H1 (cell line): ENCODE results near the gene MAGEA9B. TPM values are rescaled to one million over a fixed set of nuclear protein-coding genes. Genes with fewer than 3 reads are reported as not detected.
"Not testable (repeated sequence)": the region's sequence is repeated elsewhere in the genome, so short reads cannot be mapped to it uniquely, and the experiment has no call there.

Source experiments
- CTCF ChIA-PET: fragments of 300-600 bp; sonication (Branson Sonifier 250); formaldehyde crosslinking; loops from one replicate; lab custom pipeline; 2021; ENCODE audit not compliant: partially characterized antibody; lab: Charles Lee
- POLR2A ChIA-PET: fragments of 300-600 bp; sonication (Branson Sonifier 250); formaldehyde crosslinking; loops from one replicate; lab custom pipeline; 2021; ENCODE audit warnings: inconsistent platforms; ENCODE audit not compliant: partially characterized antibody; lab: Charles Lee
- DNase-seq, 2 experiments: peaks; one replicate each; pipeline versions ENCODE4 v3.0.0 to v3.0.0-alpha.2; 2010 to 2022; ENCODE audit warnings: low spot score in 2 of 2, low read depth in 1 of 2, mixed read lengths in 1 of 2
- FAIRE-seq: peaks from 2 replicates; lab custom pipeline; 2011; peaks lifted over from hg19 to GRCh38; lab: Jason Lieb, UNC
- H2AFZ ChIP-seq: 2 replicates; pipeline ENCODE4 v1.8.1; 2012; ENCODE audit warnings: low read length, inconsistent platforms
- H2AK5ac ChIP-seq: 2 replicates; pipeline ENCODE4 v1.6.1; 2013; ENCODE audit warnings: low read depth, low read length
- H2BK120ac ChIP-seq: replicated peaks from 2 replicates; pipeline ENCODE3; 2013; ENCODE audit warnings: low read depth, low read length, inconsistent platforms
- H2BK12ac ChIP-seq: 2 replicates; pipeline ENCODE4 v1.6.1; 2013; ENCODE audit warnings: low read depth, low read length
- H2BK15ac ChIP-seq: 2 replicates; pipeline ENCODE4 v1.6.1; 2013; ENCODE audit warnings: low read length
- H2BK20ac ChIP-seq: 2 replicates; pipeline ENCODE4 v1.6.1; 2013; ENCODE audit warnings: low read length
- H2BK5ac ChIP-seq: 2 replicates; pipeline ENCODE4 v1.6.1; 2013; ENCODE audit warnings: low read depth, low read length
- H3K14ac ChIP-seq: 2 replicates; pipeline ENCODE4 v1.6.1; 2013; ENCODE audit warnings: inconsistent platforms; ENCODE audit not compliant: insufficient read length
- H3K18ac ChIP-seq: 2 replicates; pipeline ENCODE4 v1.6.1; 2013; ENCODE audit warnings: low read length; ENCODE audit errors: extremely low read depth
- H3K23ac ChIP-seq: 2 replicates; pipeline ENCODE4 v1.6.1; 2013; ENCODE audit warnings: inconsistent platforms; ENCODE audit not compliant: insufficient read length
- H3K23me2 ChIP-seq: 2 replicates; pipeline ENCODE4 v1.6.1; 2013; ENCODE audit warnings: low read depth, low read length
- H3K27ac ChIP-seq: 2 replicates; pipeline ENCODE4 v1.6.1; 2011; ENCODE audit warnings: low read depth, low read length, inconsistent platforms
- H3K27me3 ChIP-seq, 4 experiments: replicated peaks in 1 of 4; 1 replicate in 1 of 4; 2 replicates in 3 of 4; pipeline versions ENCODE4 v1.6.1 to v1.8.1; 2011 to 2013; ENCODE audit warnings: low read length in 3 of 4, mild to moderate bottlenecking in 3 of 4, inconsistent platforms in 2 of 4, mixed read lengths in 2 of 4, moderate library complexity in 1 of 4; ENCODE audit not compliant: control insufficient read depth in 3 of 4, insufficient read depth in 3 of 4; ENCODE audit errors: extremely low read depth in 1 of 4
- H3K36me3 ChIP-seq, 4 experiments: 2 replicates each; pipeline versions ENCODE4 v1.6.1 to v1.8.1; 2011 to 2013; ENCODE audit warnings: mild to moderate bottlenecking in 4 of 4, low read length in 3 of 4, moderate library complexity in 2 of 4, control low read depth in 1 of 4, inconsistent platforms in 1 of 4; ENCODE audit not compliant: insufficient read depth in 4 of 4, control insufficient read depth in 2 of 4
- H3K4ac ChIP-seq: replicated peaks from 2 replicates; pipeline ENCODE3; 2013; ENCODE audit warnings: low read length, low read depth, mixed read lengths, inconsistent platforms; ENCODE audit not compliant: insufficient read length
- H3K4me1 ChIP-seq, 4 experiments: replicated peaks in 1 of 4; 1 replicate in 1 of 4; 2 replicates in 3 of 4; pipeline versions ENCODE4 v1.6.1 to v1.8.1; 2011 to 2013; ENCODE audit warnings: low read length in 3 of 4, inconsistent platforms in 2 of 4, mixed read lengths in 1 of 4; ENCODE audit not compliant: insufficient read depth in 4 of 4, control insufficient read depth in 3 of 4
- H3K4me2 ChIP-seq, 2 experiments: 2 replicates each; pipeline versions ENCODE4 v1.6.1 to v1.8.1; 2011 to 2013; ENCODE audit warnings: low read depth in 2 of 2, low read length in 2 of 2, control low read depth in 1 of 2, inconsistent platforms in 1 of 2, mild to moderate bottlenecking in 1 of 2; ENCODE audit not compliant: insufficient read depth in 1 of 2
- H3K4me3 ChIP-seq, 4 experiments: fragments of 200-600, 300-600 bp in 1 of 4; sonication (generic), shearing (Covaris generic), sonication (Bioruptor Twin) in 1 of 4; 2 replicates each; pipeline versions ENCODE4 v1.5.1 to v1.8.1; 2011 to 2016; ENCODE audit warnings: low read length in 4 of 4, low read depth in 3 of 4, control low read depth in 2 of 4, inconsistent platforms in 2 of 4, mild to moderate bottlenecking in 2 of 4, mixed read lengths in 1 of 4, moderate library complexity in 1 of 4; ENCODE audit not compliant: insufficient read depth in 2 of 4; ENCODE audit errors: extremely low read depth in 1 of 4
- H3K56ac ChIP-seq: replicated peaks from 2 replicates; pipeline ENCODE3; 2013; ENCODE audit warnings: low read depth, mild to moderate bottlenecking, mixed read lengths, low read length, inconsistent platforms; ENCODE audit not compliant: insufficient read length
- H3K79me1 ChIP-seq: 2 replicates; pipeline ENCODE4 v1.6.1; 2013; ENCODE audit warnings: low read depth, low read length, control low read depth
- H3K79me2 ChIP-seq, 2 experiments: 2 replicates each; pipeline versions ENCODE4 v1.6.1 to v1.8.1; 2012 to 2013; ENCODE audit warnings: low read length in 2 of 2, mild to moderate bottlenecking in 2 of 2, inconsistent platforms in 1 of 2; ENCODE audit not compliant: insufficient read depth in 2 of 2, control insufficient read depth in 1 of 2
- H3K9ac ChIP-seq, 4 experiments: replicated peaks in 1 of 4; 1 replicate in 1 of 4; 2 replicates in 3 of 4; pipeline versions ENCODE4 v1.6.1 to v1.8.1; 2011 to 2013; ENCODE audit warnings: low read depth in 3 of 4, low read length in 3 of 4, control low read depth in 2 of 4, mild to moderate bottlenecking in 2 of 4, moderate library complexity in 2 of 4, inconsistent platforms in 1 of 4; ENCODE audit errors: extremely low read depth in 1 of 4
- H3K9me3 ChIP-seq, 2 experiments: 2 replicates each; pipeline versions ENCODE4 v1.6.1 to v1.8.1; 2012 to 2013; ENCODE audit warnings: mild to moderate bottlenecking in 2 of 2, moderate library complexity in 2 of 2, control low read depth in 1 of 2, inconsistent platforms in 1 of 2, low read depth in 1 of 2, low read length in 1 of 2, mixed read lengths in 1 of 2; ENCODE audit not compliant: insufficient read depth in 2 of 2
- H4K20me1 ChIP-seq, 2 experiments: replicated peaks in 1 of 2; 2 replicates each; pipeline versions ENCODE3 to v1.8.1; 2011 to 2013; ENCODE audit warnings: inconsistent platforms in 2 of 2, low read length in 2 of 2, mild to moderate bottlenecking in 1 of 2; ENCODE audit not compliant: insufficient read depth in 2 of 2, control insufficient read depth in 1 of 2
- H4K5ac ChIP-seq: 2 replicates; pipeline ENCODE4 v1.6.1; 2013; ENCODE audit warnings: low read length, low read depth, mixed read lengths, inconsistent platforms; ENCODE audit not compliant: insufficient read length
- H4K8ac ChIP-seq: 2 replicates; pipeline ENCODE4 v1.8.0; 2013; ENCODE audit warnings: mild to moderate bottlenecking, moderate library complexity, low read length, inconsistent platforms; ENCODE audit not compliant: insufficient read depth; ENCODE audit errors: extremely low read depth
- H4K91ac ChIP-seq: replicated peaks from 2 replicates; pipeline ENCODE3; 2013; ENCODE audit warnings: low read length, mixed read lengths, inconsistent platforms; ENCODE audit not compliant: insufficient read length
- CTCF ChIP-seq, 3 experiments: IDR thresholded peaks; 1 replicate in 2 of 3; 2 replicates in 1 of 3; pipeline versions ENCODE4 v1.5.1 to v1.6.1; 2011; ENCODE audit warnings: low read length in 3 of 3, mild to moderate bottlenecking in 3 of 3, inconsistent platforms in 2 of 3, low read depth in 1 of 3, moderate library complexity in 1 of 3; ENCODE audit not compliant: insufficient read depth in 1 of 3; ENCODE audit errors: control extremely low read depth in 1 of 3
- RAD21 ChIP-seq, 2 experiments: IDR thresholded peaks in 1 of 2; conservative IDR thresholded peaks in 1 of 2; 2 replicates each; pipeline ENCODE4 v1.6.1; 2011; ENCODE audit warnings: low read depth in 2 of 2, low read length in 2 of 2, improper control_type of control experiment in 1 of 2, inconsistent platforms in 1 of 2, mild to moderate bottlenecking in 1 of 2, moderate library complexity in 1 of 2
- WGBS, 2 experiments: shearing (Covaris generic) in 1 of 2; methylation state at CpG; one replicate each; pipeline versions ENCODE4 v1.1.6 to v1.1.7; 2013 to 2015; ENCODE audit warnings: low lambda C conversion rate in 2 of 2, mixed read lengths in 2 of 2, inconsistent platforms in 1 of 2, low coverage in 1 of 2, missing lambda C conversion rate in 1 of 2; ENCODE audit not compliant: insufficient replicate concordance in 2 of 2, insufficient coverage in 1 of 2, insufficient read length in 1 of 2; ENCODE audit errors: extremely low coverage in 1 of 2, missing lambda C conversion rate in 1 of 2; 5-methylcytosine and 5-hydroxymethylcytosine counted together
- polyA plus RNA-seq, 7 experiments: library from polyadenylated mRNA; depleted of rRNA in 3 of 7; stranded (reverse) in 5 of 7; unstranded in 2 of 7; fragments of >200 nt in 5 of 7; fragments of 200-250 nt in 2 of 7; gene quantifications; 1 replicate in 5 of 7; 2 replicates in 1 of 7; 4 replicates in 1 of 7; pipeline versions ENCODE4 v1.2.1 to v1.2.3, GENCODE V29; 2011 to 2013; ENCODE audit warnings: missing spikeins in 2 of 7, mixed read lengths in 2 of 7
- total RNA-seq: library from RNA; stranded (reverse); fragmentation: NEBNext Ultra II Directional; extraction: Animal tissue kit (Norgen Biotek cat#: 25700); gene quantifications from 2 replicates; pipeline ENCODE4 v1.2.1, GENCODE V29; 2021

MAGEA9B gene
- total and polyA plus RNA-seq, 2 of the 8 experiments (the other 6 are each of a cell fraction or from before 2014, with no cell fraction given): 0.06 TPM; not detected in 1

- H4K91ac ChIP-seq, H3K18ac ChIP-seq, H3K23ac ChIP-seq, H3K79me2 ChIP-seq, H3K9me3 ChIP-seq, H3K79me1 ChIP-seq, H3K4me1 ChIP-seq, H3K4me2 ChIP-seq, H3K27me3 ChIP-seq, H2BK12ac ChIP-seq, H3K4me3 ChIP-seq, H3K4ac ChIP-seq, H2BK120ac ChIP-seq, H3K23me2 ChIP-seq, H4K5ac ChIP-seq, H3K56ac ChIP-seq, H4K8ac ChIP-seq, H3K9ac ChIP-seq, H2BK15ac ChIP-seq, H3K36me3 ChIP-seq, H3K14ac ChIP-seq, H4K20me1 ChIP-seq, H2BK5ac ChIP-seq, H2AFZ ChIP-seq, H2AK5ac ChIP-seq, CTCF ChIA-PET, H2BK20ac ChIP-seq, POLR2A ChIA-PET, H3K27ac ChIP-seq: not testable (repeated sequence)
- peak in 1 of 2 experiments; percentile 51 for DNase-seq
- TF ChIP-seq CTCF (IDR thresholded peaks at IDR 0.05; ENCODE audit: control extremely low read depth in 1 of 3, insufficient read depth in 1 of 3, low read depth in 1 of 3, low read length in 3 of 3) (peak in 2 of 3 experiments; percentile 34 to 49; a peak in 2 of 4 replicates), RAD21 (IDR thresholded peaks at IDR 0.05 in 1 of 2, conservative IDR thresholded peaks at IDR 0.05 in 1 of 2; ENCODE audit: low read depth in 2 of 2, low read length in 2 of 2) (peak; percentile 16 to 32; a peak in 3 of 4 replicates)
- WGBS, 2 experiments: 94% methylated on average over 8 of the region's 29 CpGs; no CpG with 5 or more reads in 1 of the 2 experiments
- peak; percentile 58 for FAIRE-seq
Observed at GRCh38 chrX:149545545-149546543, 41.4 kb downstream of the MAGEA9B start.
